HEK293 (cell line): Measurements from ENCODE around the gene ADGB.

Experiments
- ZNF324 ChIP-seq: fragments of 450-650 bp; formaldehyde crosslinking; IDR thresholded peaks from 2 replicates; pipeline ENCODE4 v1.5.1; 2016; ENCODE audit warnings: missing biosample characterization, missing genetic modification characterization
- TF ChIP-seq, protein P1 (sequence below): fragments of 450-650 bp; formaldehyde crosslinking; IDR thresholded peaks from 2 replicates; pipeline ENCODE4 v1.5.1; 2016; ENCODE audit warnings: missing biosample characterization, missing genetic modification characterization

DNA sequence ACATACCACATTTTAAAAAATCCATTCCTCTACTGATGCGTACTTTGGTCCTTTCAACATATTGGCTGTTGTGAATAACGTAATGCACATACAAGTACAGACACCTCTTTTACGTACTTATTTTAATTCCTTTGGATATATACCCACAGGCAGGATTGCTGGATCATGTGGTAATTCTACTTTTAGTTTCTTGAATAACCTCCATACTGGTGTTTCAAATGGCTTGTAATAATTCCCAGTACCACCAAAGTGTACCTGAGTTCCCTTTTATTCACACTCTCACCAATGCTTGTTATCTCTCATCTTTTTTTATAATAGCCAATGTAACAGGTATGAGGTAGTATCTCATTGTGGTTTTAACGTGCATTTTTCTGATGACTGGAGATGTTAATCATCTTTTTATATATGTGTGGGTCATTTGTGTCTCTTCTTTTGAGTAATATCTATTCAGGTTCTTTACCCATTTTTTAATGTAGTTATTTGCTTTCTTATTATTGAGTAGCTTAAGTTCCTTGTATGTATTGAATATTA, 191.9 kb downstream of the ADGB start:
- TF ChIP-seq, protein P1, sequence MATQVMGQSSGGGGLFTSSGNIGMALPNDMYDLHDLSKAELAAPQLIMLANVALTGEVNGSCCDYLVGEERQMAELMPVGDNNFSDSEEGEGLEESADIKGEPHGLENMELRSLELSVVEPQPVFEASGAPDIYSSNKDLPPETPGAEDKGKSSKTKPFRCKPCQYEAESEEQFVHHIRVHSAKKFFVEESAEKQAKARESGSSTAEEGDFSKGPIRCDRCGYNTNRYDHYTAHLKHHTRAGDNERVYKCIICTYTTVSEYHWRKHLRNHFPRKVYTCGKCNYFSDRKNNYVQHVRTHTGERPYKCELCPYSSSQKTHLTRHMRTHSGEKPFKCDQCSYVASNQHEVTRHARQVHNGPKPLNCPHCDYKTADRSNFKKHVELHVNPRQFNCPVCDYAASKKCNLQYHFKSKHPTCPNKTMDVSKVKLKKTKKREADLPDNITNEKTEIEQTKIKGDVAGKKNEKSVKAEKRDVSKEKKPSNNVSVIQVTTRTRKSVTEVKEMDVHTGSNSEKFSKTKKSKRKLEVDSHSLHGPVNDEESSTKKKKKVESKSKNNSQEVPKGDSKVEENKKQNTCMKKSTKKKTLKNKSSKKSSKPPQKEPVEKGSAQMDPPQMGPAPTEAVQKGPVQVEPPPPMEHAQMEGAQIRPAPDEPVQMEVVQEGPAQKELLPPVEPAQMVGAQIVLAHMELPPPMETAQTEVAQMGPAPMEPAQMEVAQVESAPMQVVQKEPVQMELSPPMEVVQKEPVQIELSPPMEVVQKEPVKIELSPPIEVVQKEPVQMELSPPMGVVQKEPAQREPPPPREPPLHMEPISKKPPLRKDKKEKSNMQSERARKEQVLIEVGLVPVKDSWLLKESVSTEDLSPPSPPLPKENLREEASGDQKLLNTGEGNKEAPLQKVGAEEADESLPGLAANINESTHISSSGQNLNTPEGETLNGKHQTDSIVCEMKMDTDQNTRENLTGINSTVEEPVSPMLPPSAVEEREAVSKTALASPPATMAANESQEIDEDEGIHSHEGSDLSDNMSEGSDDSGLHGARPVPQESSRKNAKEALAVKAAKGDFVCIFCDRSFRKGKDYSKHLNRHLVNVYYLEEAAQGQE = no peak
- no peak for TF ChIP-seq ZNF324 (tag by site-specific recombination)
